K562 (cell line): ENCODE results near the gene ZDHHC5.
"Not testable (repeated sequence)": the region's sequence is repeated elsewhere in the genome, so short reads cannot be mapped to it uniquely, and the experiment has no call there.

Source experiments
- E2F1 ChIP-seq: sonication (generic); formaldehyde crosslinking; IDR thresholded peaks from 2 replicates; pipeline ENCODE4 v1.8.1; 2023; ENCODE audit warnings: mild to moderate bottlenecking, missing genetic modification reagents, moderate library complexity
- LARP7 ChIP-seq: fragments of 450-650 bp; IDR thresholded peaks from 2 replicates; pipeline ENCODE4 v1.6.1; 2016
- POLR2A ChIP-seq: fragments of 450-650 bp; conservative IDR thresholded peaks from 2 replicates; pipeline ENCODE4 v1.6.1; 2016
- RBM39 ChIP-seq: fragments of 200-400 bp; formaldehyde crosslinking; optimal IDR thresholded peaks from 2 replicates; pipeline ENCODE3; 2018; ENCODE audit warnings: low read depth, low read length
- TCF7L2 ChIP-seq: fragments of 150-350 bp; IDR thresholded peaks from 2 replicates; pipeline ENCODE4 v1.6.1; 2016; ENCODE audit warnings: low read depth, mild to moderate bottlenecking, low read length, moderate library complexity
- ZFX ChIP-seq: sonication (generic); formaldehyde crosslinking; IDR thresholded peaks from 2 replicates; pipeline ENCODE4 v1.8.0; 2022; ENCODE audit warnings: mild to moderate bottlenecking, missing genetic modification reagents, moderate library complexity
- ZNF639 ChIP-seq, 2 experiments: fragments of 200-800 bp in 1 of 2; sonication (Bioruptor generic) in 1 of 2; sonication (generic) in 1 of 2; formaldehyde crosslinking in 1 of 2; IDR thresholded peaks in 1 of 2; conservative IDR thresholded peaks in 1 of 2; 2 replicates each; pipeline versions ENCODE4 v1.5.0 to v1.6.1; 2016 to 2020; ENCODE audit warnings: missing compliant biosample characterization in 1 of 2, missing genetic modification characterization in 1 of 2, missing genetic modification reagents in 1 of 2
- TF ChIP-seq, protein P1 (sequence below), 3 experiments: IDR thresholded peaks in 2 of 3; conservative IDR thresholded peaks in 1 of 3; 2 replicates each; pipeline ENCODE4 v1.5.1; 2011 to 2012; ENCODE audit warnings: low read length in 3 of 3, mild to moderate bottlenecking in 3 of 3, control low read depth in 2 of 3, improper control_type of control experiment in 1 of 3, inconsistent platforms in 1 of 3, low read depth in 1 of 3, mixed read lengths in 1 of 3, moderate library complexity in 1 of 3; ENCODE audit not compliant: insufficient read depth in 2 of 3
- TF ChIP-seq, protein P2 (sequence below): sonication (generic); formaldehyde crosslinking; IDR thresholded peaks from 2 replicates; pipeline ENCODE4 v1.8.1; 2023; ENCODE audit warnings: mild to moderate bottlenecking, missing genetic modification reagents

DNA sequence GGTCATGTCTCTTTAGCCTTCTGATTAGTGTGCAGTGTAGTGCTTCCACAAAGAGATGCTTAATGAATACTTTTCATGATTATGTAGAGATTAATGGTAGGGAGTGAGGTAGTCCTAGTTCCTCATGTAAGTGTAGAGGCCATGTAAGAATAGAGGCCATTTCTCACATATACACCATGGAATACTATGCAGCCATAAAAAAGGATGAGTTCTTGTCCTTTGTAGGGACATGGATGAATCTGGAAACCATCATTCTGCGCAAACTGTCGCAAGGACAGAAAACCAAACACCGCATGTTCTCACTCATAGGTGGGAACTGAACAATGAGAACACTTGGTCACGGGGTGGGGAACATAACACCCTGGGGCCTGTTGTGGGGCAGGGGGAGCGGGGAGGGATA is 22.6 kb downstream of the ZDHHC5 start:
- TF ChIP-seq ZNF639 (CRISPR knock-in tag; conservative IDR thresholded peaks at IDR 0.05 in 1 of 2, IDR thresholded peaks at IDR 0.05 in 1 of 2); ZFX; POLR2A; LARP7; E2F1 (CRISPR knock-in tag); RBM39; TCF7L2: not testable (repeated sequence)
- TF ChIP-seq, protein P1, sequence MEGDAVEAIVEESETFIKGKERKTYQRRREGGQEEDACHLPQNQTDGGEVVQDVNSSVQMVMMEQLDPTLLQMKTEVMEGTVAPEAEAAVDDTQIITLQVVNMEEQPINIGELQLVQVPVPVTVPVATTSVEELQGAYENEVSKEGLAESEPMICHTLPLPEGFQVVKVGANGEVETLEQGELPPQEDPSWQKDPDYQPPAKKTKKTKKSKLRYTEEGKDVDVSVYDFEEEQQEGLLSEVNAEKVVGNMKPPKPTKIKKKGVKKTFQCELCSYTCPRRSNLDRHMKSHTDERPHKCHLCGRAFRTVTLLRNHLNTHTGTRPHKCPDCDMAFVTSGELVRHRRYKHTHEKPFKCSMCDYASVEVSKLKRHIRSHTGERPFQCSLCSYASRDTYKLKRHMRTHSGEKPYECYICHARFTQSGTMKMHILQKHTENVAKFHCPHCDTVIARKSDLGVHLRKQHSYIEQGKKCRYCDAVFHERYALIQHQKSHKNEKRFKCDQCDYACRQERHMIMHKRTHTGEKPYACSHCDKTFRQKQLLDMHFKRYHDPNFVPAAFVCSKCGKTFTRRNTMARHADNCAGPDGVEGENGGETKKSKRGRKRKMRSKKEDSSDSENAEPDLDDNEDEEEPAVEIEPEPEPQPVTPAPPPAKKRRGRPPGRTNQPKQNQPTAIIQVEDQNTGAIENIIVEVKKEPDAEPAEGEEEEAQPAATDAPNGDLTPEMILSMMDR (IDR thresholded peaks at IDR 0.05 in 2 of 3, conservative IDR thresholded peaks at IDR 0.05 in 1 of 3; ENCODE audit: insufficient read depth in 2 of 3, low read depth in 1 of 3, low read length in 3 of 3), result not testable (repeated sequence)
- TF ChIP-seq, protein P2, sequence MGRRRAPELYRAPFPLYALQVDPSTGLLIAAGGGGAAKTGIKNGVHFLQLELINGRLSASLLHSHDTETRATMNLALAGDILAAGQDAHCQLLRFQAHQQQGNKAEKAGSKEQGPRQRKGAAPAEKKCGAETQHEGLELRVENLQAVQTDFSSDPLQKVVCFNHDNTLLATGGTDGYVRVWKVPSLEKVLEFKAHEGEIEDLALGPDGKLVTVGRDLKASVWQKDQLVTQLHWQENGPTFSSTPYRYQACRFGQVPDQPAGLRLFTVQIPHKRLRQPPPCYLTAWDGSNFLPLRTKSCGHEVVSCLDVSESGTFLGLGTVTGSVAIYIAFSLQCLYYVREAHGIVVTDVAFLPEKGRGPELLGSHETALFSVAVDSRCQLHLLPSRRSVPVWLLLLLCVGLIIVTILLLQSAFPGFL (CRISPR knock-in tag), result not testable (repeated sequence)
